Suppressor macrophage (primary cell): Measurements from ENCODE around the gene CYTH1.

ENCODE experiments used
- DNase-seq, 4 experiments: peaks; one replicate each; pipeline ENCODE4 v3.0.0-alpha.2; 2020 to 2022

The CYTH1 gene

DNA sequence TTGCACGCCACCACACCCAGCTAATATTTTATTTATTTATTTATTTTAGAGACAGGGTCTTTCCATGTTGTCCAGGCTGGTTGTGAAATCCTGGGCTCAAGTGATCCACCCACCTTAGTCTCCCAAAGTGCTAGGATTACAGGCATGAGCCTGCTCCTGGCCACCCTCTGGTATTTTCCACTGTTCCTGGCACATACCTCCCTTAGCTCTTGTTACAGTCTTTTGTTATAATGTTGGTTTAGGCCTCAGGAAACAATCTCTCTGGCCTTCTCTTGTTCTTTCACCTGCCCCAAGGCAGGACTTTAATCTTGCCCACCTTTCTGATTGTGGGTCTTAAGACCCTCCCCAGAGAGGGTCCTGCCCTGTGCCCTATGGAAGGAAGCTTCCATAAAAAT is 3.6 kb upstream of the CYTH1 start:
- DNase-seq: no peak

DNA sequence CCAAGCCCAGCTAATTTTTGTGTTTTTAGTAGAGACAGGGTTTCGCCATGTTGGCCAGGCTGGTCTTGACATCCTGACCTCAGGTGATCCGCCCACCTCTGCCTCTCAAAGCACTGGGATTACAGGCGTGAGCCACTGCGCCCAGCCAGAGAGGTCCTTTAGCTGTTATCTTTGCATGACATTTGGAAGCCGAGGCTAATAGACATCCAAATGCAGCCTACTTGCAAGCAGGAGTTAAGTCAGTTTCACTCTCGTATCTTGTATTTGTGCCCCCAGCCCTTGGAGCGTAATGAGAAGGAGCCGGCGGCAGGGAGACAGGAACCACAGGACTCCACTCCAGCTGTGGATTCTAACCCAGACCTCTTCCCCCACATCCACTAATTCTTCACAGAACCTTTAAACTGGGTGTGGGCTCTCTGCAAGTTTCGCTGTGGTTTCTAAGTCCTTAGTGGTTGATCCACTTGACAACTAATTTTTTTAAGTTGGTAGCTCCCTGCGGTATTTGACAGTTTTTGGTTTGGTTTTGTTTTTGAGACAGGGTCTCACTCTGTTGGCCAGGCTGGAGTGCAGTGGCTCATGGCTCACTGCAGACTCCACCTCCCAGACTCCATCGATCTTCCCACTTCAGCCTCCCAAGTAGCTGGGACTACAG is 3.1 kb upstream of the CYTH1 start:
- no peak for DNase-seq

DNA sequence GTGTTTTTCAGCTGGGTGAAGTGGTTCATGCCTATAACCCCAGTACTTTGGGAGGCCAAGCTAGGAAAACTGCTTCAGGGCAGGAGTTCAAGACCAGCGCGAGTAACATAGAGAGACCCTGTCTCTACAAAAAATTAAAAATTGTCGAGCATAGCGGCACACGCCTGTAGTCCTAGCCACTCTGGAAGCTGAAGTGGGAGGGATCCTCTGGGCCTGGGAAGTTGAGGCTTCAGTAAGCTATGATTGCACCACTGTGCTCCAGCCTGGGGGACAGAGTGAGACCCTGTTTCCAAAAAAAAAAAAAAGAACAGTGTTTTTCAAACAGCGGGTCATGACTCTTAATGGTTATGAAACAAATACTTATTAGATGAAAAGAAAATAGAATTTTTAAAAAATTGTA is 2.3 kb upstream of the CYTH1 start:
- DNase-seq: no peak

DNA sequence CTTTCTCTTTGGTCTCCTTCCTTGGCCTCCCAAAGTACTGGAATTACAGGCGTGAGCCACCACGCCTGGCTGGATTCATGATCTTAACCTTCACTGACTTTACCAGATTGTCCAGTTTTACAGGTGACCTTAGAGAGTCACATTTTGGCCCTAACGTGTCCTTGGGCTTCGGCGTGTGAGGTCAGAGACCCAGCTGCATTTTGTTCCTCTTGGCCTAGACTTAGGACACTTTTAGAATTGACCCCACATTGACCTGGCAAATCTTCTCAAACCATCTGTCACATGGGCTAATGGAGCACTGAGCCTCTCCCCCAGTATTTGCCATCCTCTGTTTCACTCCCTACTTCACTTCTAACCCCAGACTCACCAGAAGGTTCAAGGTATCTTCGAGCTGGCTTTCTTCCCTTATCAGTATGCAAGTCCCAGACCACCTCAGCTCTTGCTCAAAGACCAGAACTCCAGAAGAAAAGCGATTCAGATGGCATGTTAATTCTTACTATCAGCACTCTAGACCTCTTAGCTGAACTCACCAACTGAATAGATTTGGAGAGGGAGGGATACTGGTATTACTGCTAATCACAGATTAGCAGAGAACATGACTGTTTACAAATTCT is 1.7 kb upstream of the CYTH1 start:
- DNase-seq: peak in 3 of 4 experiments; percentile 12 to 36 (median 30)

DNA sequence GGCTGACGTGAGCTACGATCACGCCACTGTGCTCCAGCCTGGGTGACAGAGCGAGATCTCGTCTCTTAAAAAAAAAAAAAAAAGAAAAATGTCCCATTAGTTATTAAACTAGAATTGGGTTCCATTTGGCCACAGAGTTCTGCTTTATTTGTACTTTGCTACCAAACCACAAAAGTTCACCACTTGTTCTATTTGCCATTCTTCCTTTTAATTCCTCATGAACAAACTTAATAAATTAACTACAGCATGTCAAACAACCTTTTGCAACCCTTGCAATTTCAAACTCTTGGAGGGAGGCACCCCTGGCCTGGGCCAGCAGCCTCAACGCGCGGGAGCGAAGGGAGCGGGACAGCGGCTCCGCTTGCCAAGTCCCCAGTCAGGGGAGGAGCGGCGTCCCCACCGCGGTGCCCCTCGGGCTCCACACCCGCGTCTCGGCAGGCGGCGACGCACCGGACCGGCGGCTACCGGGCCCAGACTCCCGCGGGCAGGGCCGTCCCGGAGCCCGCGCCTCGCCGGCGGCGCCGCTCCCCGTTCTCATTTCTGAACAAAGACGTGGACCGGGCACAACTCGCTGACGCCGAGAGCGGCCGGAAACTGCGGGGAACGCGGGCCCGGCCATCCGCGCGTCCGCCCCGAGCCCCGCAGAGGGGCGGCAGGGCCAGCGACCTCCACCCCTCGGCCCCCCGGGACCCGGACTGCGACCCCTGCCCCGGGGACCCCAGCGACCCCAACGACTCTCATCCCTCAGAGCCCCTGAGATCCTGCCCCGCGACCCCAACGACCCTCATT is 775 bp downstream of the CYTH1 start:
- DNase-seq: peak; percentile 47 to 74 (median 60)

DNA sequence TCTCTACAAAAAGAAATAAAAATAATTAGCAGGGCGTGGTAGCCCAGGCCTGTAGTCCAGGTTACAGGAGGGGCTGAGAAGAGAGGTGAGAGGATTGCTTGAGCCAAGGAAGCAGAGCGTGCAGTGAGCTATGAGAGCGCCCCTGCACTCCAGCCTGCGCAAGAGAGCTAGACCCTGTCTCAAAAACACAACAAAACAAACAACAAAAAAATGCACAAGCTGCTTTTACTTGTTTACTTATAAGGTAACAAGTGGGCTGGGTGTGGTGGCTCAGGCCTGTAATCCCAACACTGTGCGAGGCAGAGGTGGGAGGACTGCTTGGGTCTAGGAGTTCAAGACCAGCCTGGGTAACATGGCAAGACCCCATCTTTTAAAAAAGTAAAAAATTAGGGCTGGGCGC is 1.7 kb downstream of the CYTH1 start:
- no peak for DNase-seq

DNA sequence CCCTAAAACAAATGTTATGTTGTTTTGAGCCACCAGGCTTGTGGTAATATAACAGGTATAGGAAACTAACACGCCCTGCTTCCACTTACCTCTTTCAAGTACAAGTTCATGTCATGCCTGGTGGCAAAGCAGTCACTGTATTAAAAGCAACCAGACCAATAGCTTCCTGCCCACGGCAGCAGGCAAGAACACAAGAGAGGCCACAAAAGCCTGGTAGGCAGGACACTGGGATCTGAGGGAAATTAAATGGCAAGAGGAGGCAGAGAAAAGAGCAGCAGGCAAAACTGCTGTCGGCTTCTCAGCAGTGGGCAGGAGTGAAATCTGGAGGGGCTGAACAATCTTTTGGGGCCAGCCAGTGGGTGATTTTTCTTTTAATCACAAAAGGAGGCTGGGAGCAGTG is 2.2 kb downstream of the CYTH1 start:
- peak; percentile 33 to 54 (median 48) for DNase-seq

DNA sequence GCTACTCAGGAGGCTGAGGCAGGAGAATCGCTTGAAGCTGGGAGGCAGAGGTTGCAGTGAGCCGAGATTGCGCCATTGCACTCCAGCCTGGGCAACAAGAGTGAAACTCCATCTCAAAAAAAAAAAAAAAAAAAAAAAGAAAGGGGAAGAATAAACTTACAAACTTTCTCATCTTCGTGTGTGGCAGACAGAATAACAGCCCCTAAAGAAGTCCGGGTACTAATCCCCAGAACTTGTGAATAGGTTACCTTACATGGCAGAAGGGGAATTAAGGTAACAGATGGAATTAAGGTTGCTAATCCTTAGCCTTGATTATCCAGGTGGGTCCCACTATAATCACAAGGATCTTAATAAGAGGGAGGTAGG is 2.8 kb downstream of the CYTH1 start:
- DNase-seq: peak in 2 of 4 experiments; percentile 55 to 56

DNA sequence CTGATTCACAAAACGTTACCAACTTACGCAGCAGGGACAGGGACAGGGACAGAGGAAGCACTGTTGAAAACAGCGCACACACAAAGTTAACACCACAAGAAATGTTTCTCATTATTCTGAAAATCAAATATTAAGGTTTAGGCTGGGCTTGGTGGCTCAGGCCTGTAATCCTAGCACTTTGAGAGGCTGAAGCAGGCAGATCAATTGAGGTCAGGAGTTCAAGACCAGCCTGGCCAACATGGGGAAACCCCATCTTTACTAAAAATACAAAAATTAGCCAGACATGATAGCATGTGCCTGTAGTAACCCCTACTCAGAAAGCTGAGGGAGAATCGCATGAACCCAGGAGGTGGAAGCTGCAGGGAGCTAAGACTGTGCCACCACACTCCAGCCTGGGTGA is 4.2 kb downstream of the CYTH1 start:
- DNase-seq: peak in 1 of 4 experiments; percentile 27

DNA sequence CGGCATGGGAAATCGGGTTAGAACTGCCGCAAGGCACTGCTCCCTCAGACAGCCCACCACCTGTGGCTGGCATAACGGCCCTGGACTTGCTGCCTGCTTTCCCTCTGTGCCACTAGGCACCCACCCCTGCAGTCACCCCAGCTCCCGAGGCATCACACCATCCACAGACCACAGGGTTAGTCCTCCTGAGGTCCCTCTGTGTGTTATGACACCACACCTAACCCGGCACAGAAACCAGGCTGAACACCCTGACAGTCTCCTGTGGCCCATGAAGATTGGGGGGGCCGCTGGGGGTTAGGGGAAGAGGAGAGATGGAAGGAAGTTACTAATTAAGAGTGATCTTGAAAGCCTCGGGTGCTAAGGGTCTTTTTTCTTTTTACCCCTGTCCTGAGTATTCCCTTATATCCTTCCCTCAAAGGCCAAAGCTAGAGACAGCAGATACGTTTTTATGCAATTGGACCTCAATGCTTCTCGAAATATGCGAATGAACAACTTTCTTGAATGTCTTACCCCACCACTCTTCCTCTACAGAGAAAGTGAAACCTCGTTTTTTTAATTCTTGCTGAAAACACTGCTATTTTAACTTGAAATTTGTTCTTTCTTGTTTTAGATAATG is 7.0 kb downstream of the CYTH1 start:
- peak; percentile 51 to 61 (median 54) for DNase-seq

DNA sequence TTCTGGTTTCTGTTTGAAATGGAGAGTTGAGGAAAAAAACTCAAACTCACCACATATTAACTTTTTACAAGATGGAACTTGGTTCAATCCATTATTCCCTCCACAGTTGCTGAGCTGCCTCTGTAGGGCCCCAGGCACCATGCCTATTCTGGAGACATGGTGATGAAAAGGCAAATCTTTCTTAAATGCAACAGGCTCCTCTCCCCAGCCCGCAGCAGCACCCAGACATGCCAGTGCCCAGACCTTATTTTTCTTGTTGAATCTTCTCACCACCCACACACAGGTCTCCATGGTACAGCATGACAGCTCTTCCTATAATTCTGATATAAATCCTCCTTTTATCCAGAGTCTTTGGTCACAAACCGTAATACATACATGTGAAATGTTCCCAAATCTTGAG is 7.6 kb downstream of the CYTH1 start:
- DNase-seq: peak; percentile 29 to 46 (median 44)

DNA sequence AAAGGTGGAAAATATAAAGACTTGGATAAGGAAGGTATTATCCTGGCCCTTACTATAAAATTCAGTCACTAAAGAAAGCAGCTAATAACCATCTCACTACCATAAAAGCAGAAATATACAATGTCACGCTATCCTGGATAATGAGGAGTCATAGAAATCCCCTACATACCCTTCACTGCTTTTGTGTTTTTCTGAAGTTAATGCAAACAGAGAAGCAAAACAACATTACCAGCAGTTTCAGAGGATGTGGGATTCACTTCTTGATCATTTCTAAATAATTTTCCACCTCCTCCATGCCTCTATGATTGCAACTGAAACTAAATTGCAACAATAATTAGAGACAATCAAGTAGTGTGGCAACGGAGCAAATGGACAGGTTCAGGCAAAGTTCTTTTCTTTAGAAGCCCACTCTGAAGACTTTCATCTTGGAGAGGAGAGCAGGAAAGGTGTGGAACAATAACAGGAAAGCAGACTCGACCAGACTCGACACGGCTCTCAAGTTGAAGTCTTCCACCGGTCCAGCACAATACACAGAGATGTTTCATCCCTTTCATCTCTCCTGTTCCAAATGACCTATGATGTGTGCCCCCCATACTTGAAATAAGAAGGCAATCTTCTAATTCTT is 10.2 kb downstream of the CYTH1 start:
- DNase-seq: peak in 3 of 4 experiments; percentile 36 to 71 (median 67)

DNA sequence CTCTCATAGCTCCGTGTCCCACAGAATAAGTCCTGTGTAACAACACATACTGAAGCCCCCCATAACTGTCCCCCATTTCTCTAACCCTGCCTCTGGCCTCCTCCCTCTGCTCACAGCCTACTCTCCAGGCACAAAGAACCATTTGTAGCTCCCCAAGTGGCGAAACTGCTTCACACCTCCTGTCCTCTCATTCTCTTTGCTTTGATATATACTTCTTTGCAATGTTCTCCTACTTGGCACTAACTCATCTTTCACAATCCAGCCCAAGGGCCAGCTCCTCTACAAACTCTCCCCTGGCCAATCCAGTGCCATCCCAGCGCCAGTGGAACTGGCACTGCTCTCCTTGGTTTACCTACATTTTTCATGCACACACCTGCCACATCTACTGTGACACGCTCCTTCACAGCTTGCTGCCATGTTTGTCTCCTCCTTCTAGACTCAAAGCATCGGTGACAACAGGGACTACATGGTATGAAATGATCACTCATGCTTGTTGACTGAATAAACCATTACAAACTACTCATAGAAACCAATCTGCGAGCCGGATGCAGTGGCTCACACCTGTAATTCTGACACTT is 12.8 kb downstream of the CYTH1 start:
- DNase-seq: no peak

DNA sequence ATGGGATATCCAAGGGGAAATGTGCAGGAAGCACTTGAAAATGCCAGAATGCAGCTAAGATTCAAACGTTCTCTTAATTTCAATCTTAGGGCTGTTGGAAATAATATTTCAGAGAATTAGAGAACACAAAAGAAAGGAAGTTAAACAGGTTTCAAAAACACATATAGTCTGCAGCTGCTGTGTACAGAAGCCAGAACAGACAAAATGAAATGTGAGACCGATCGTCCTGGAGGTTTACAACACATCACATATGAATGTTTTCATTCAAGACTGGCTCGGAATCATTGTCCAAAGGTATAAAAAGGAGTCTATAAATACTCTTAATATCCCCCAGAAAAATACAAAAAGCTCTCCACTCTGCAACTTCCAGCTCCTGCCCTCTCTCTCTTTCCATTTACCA is 14.3 kb downstream of the CYTH1 start:
- no peak for DNase-seq

DNA sequence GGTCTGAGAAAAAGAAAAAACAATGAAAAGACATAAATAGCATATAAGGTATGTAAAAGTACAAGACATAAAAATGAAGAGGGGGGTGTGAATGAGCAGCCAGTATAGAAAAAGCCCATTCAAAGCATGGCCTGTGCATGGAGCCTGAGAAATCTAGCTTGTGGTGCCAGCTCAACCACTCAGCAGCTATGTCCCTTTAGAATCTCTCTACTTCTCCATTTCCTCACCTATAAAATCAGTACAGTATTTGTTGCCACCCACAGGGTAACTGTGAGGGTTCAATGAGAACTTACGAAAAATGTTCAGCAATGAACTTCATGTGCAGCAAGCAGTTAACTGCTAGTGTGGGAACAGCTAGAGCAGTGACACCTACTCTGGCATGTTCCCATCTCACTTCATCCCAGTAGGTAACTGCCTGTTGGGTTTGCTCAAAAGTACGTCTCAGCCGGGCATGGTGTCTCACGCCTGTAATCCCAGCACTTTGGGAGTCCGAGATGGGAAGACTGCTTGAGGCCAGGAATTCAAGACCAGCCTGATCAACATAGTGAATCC is 15.3 kb downstream of the CYTH1 start:
- peak in 1 of 4 experiments; percentile 38 for DNase-seq

DNA sequence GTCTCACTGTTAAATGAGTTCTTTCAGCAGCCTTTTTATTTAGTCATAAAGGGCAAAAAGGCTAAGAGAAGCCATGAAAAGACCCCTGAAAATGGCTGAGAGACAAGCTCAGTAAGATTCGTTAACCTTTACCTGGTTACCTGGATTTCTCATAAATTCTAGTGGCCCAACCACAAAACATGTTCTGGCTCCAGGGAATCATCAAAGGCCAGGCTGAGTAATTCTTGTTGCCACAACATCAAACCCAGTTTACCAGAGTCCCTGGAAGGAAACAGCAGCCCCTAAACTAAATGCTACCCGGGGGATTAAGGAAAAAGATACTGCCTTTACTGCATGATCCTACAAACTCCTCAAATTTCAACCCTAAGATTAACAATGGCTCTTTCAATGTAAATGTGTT is 15.8 kb downstream of the CYTH1 start:
- no peak for DNase-seq

DNA sequence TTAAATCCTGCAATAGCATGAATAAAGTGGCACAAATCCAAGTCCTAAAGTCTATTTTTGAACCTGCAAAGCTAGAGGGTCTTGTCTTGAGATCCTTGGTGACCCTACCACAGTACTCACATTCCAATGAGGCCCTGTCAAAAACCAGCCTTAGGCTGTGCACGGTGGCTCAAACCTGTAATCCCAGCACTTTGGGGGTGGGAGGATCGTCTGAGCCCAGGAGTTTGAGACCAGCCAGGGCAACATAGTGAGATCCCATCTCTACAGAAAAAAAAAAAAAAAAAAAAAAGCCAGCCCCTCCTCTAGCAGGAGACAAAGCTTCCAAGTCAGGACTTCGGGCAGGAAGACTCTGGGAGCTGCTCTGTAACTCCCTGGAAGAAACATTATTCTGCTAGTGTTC is 16.3 kb downstream of the CYTH1 start:
- no peak for DNase-seq

DNA sequence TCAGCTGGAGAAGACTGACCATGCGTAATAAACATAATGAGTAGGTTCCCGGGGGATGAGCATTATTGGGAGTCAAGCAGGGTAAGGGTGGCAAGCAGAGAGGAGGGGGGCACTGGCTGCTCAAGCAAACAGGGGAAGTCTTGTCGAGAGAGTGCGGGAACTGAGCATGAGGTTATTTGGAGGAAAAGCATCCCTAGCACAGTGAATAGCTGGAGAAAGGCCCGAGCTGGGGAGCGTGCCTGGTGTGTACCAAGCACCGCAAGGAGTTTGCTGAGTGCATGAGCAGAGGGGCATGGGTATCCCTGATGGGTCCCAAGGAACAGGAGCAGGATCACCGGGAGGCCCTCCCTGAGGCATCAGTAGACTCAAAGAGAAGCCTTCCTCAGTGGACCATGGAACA is 17.2 kb downstream of the CYTH1 start:
- no peak for DNase-seq

DNA sequence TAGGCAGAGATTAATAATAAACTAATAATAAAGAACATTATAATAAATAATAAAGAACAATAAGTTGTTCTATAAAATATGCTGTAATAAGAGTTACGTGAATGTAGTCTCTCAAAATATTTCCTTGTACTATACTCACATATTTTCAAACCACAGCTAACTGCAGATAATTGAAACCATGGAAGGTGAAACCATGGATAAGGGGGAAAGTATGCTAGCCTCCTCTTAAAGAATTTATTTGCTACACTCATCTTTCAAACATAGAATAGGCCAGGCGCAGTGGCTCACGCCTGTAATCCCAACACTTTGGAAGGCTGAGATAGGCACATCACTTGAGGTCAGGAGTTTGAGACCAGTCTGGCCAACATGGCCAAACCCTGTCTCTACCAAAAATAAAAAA is 18.5 kb downstream of the CYTH1 start:
- no peak for DNase-seq

DNA sequence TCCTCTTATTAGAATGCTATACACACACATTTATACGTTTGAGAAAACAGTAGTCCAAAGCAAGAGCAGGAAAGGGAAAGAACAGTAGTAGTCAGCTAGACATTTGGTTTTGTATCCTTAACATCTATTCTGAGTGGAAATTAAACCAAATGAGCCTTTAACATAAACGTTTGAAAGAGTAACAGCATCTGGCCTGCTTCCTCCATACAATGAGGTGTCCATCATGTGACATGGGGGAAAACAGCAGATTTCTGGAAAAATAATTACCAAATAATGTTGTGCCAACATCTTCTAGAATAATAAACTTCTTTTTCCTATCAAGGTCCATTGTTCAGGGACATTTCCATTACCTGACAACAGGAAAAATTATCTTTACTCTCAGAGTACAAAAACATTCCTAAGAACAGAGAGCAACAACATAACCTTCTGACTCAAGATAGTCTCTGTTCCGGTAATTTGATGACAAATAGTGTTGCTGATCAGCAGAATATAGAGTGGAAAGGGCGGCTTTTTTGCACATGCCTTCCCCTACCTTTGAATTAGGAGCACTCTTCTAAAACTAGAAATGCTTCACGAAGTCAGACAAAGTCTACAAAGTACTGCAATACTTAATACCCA is 20.2 kb downstream of the CYTH1 start:
- DNase-seq: peak in 2 of 4 experiments; percentile 40 to 45

DNA sequence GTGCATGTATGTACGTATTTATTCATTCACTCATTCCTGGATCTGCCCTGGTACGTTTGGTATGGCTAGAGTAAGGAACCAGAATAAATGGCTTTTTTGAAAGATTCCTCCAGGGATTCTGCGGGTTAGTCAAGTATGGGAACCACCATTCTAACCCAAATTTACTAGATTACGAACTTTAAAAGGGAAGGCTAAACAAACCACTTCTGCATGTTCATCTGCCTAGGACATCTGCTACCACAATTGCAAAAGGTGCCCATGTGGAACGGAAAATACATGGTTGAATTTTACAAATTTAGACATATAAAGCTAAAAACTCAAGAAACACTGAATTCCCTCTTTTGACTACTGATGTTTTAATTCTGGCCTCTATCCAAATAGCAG is 22.1 kb downstream of the CYTH1 start:
- DNase-seq: peak in 1 of 4 experiments; percentile 28
